K562 (cell line): ENCODE measurements around the gene CTNNA3. TPM values are rescaled to one million over a fixed set of nuclear protein-coding genes. Genes with fewer than 3 reads are reported as not detected.

Experiments used
- ATAC-seq: fragments of 200-7000 bp; cut with Tn5 transposase; 3 replicates; pipeline ENCODE4 v1.9.1; 2020; ENCODE audit warnings: moderate library complexity
- BruUV-seq: library from RNA; stranded (reverse); fragments of 400-500 nt; replicated peaks from 2 replicates; lab custom pipeline; 2021; lab: Mats Ljungman, UMichigan
- CTCF ChIA-PET: fragments of 300-600 bp; formaldehyde crosslinking; extraction: SDS; loops from one replicate; lab custom pipeline; 2021; ENCODE audit warnings: low intra/inter-chr PET ratio; lab: Yijun Ruan, JAX
- POLR2A ChIA-PET: fragments of 300-600, 350-650 bp; sonication (Branson Sonifier 250); formaldehyde crosslinking; extraction: SDS; loops from one replicate; lab custom pipeline; 2021; ENCODE audit warnings: antibody characterized with exemption, inconsistent platforms; lab: Yijun Ruan, JAX
- DNase-seq, 4 experiments: peaks; one replicate each; pipeline versions ENCODE4 v3.0.0 to v3.0.0-alpha.2; 2011 to 2018; ENCODE audit warnings: low spot score in 3 of 4, mixed read lengths in 3 of 4; ENCODE audit errors: extremely low read depth in 1 of 4
- FAIRE-seq: peaks from 2 replicates; lab custom pipeline; 2011; peaks lifted over from hg19 to GRCh38; lab: Jason Lieb, UNC
- H2AFZ ChIP-seq: 2 replicates; pipeline ENCODE4 v1.6.0; 2011; ENCODE audit warnings: low read depth, low read length, control low read depth, inconsistent platforms
- H3K27ac ChIP-seq: fragments of 200-600 bp; 3 replicates; pipeline ENCODE4 v1.8.0; 2011; ENCODE audit warnings: low read depth, mild to moderate bottlenecking, control low read depth, inconsistent platforms, low read length, moderate library complexity, mixed read lengths; ENCODE audit errors: extremely low read depth
- H3K27me3 ChIP-seq, 2 experiments: fragments of 300-600 bp in 1 of 2; 2 replicates in 1 of 2; 3 replicates in 1 of 2; pipeline versions ENCODE4 v1.6.0 to v1.8.0; 2011; ENCODE audit warnings: inconsistent platforms in 2 of 2, low read length in 2 of 2, mild to moderate bottlenecking in 1 of 2, mixed read lengths in 1 of 2, moderate library complexity in 1 of 2; ENCODE audit not compliant: control insufficient read depth in 2 of 2, insufficient read depth in 2 of 2
- H3K36me3 ChIP-seq: fragments of 300-600 bp; 3 replicates; pipeline ENCODE4 v1.8.0; 2011; ENCODE audit warnings: mild to moderate bottlenecking, low read length, inconsistent platforms; ENCODE audit not compliant: control insufficient read depth, insufficient read depth
- H3K4me1 ChIP-seq, 2 experiments: fragments of 200-600 bp in 1 of 2; replicated peaks in 1 of 2; 2 replicates in 1 of 2; 3 replicates in 1 of 2; pipeline versions ENCODE4 v1.5.1 to v1.8.0; 2011; ENCODE audit warnings: inconsistent platforms in 2 of 2, low read length in 2 of 2, mild to moderate bottlenecking in 1 of 2, mixed read lengths in 1 of 2, moderate library complexity in 1 of 2; ENCODE audit not compliant: control insufficient read depth in 2 of 2, insufficient read depth in 2 of 2
- H3K4me2 ChIP-seq: 2 replicates; pipeline ENCODE4 v1.6.1; 2011; ENCODE audit warnings: low read length, control low read depth, inconsistent platforms, mixed read lengths; ENCODE audit not compliant: insufficient read depth
- H3K4me3 ChIP-seq: fragments of 200-600 bp; sonication (generic), shearing (Covaris generic); 2 replicates; pipeline ENCODE4 v1.5.1; 2016; ENCODE audit warnings: control low read depth, inconsistent platforms
- H3K79me2 ChIP-seq: fragments of 200-600 bp; 3 replicates; pipeline ENCODE4 v1.8.0; 2011; ENCODE audit warnings: low read length, inconsistent platforms; ENCODE audit not compliant: control insufficient read depth, insufficient read depth
- H3K9ac ChIP-seq, 2 experiments: 2 replicates each; pipeline versions ENCODE4 v1.6.0 to v1.6.1; 2011; ENCODE audit warnings: low read depth in 2 of 2, low read length in 2 of 2, control low read depth in 1 of 2, inconsistent platforms in 1 of 2, mild to moderate bottlenecking in 1 of 2, mixed read lengths in 1 of 2; ENCODE audit not compliant: insufficient read depth in 1 of 2
- H3K9me1 ChIP-seq: one replicate; pipeline ENCODE4 v1.6.0; 2011; ENCODE audit warnings: inconsistent platforms, mild to moderate bottlenecking, low read length, moderate library complexity; ENCODE audit not compliant: control insufficient read depth, insufficient read depth
- H3K9me3 ChIP-seq: replicated peaks from 2 replicates; pipeline ENCODE4 v1.5.1; 2011; ENCODE audit warnings: low read depth, low read length, inconsistent platforms; ENCODE audit not compliant: control insufficient read depth, insufficient read depth
- H4K20me1 ChIP-seq: replicated peaks from 2 replicates; pipeline ENCODE4 v1.6.1; 2011; ENCODE audit warnings: low read length, inconsistent platforms, mixed read lengths; ENCODE audit not compliant: control insufficient read depth, insufficient read depth
- C11orf30 ChIP-seq: fragments of 450-650 bp; IDR thresholded peaks from 2 replicates; pipeline ENCODE4 v1.6.1; 2016; ENCODE audit warnings: low read depth, mild to moderate bottlenecking
- GATA2 ChIP-seq: sonication (generic); formaldehyde crosslinking; IDR thresholded peaks from 2 replicates; pipeline ENCODE4 v1.4.0; 2020; ENCODE audit warnings: mild to moderate bottlenecking, missing genetic modification reagents
- KHSRP ChIP-seq: fragments of 450-650 bp; IDR thresholded peaks from 2 replicates; pipeline ENCODE4 v1.6.1; 2017
- MCM5 ChIP-seq: fragments of 450-650 bp; IDR thresholded peaks from 2 replicates; pipeline ENCODE4 v1.6.1; 2016; ENCODE audit warnings: low read depth
- MYBL2 ChIP-seq, 2 experiments: fragments of 450-650 bp in 1 of 2; sonication (generic) in 1 of 2; formaldehyde crosslinking in 1 of 2; IDR thresholded peaks; 2 replicates each; pipeline versions ENCODE4 v1.6.1 to v1.8.1; 2017 to 2022; ENCODE audit warnings: borderline replicate concordance in 1 of 2, inconsistent platforms in 1 of 2, low read depth in 1 of 2, mild to moderate bottlenecking in 1 of 2, missing genetic modification reagents in 1 of 2, moderate library complexity in 1 of 2
- NCOA4 ChIP-seq: fragments of 450-650 bp; IDR thresholded peaks from 2 replicates; pipeline ENCODE4 v1.6.1; 2018; ENCODE audit warnings: mild to moderate bottlenecking; ENCODE audit not compliant: partially characterized antibody
- PML ChIP-seq: IDR thresholded peaks from 2 replicates; pipeline ENCODE4 v1.6.1; 2012; ENCODE audit warnings: low read length, inconsistent platforms
- PURB ChIP-seq: sonication (generic); formaldehyde crosslinking; IDR thresholded peaks from 2 replicates; pipeline ENCODE4 v1.9.0; 2021; ENCODE audit warnings: low read depth, mild to moderate bottlenecking, missing genetic modification reagents
- TOE1 ChIP-seq, 2 experiments: fragments of 450-650 bp in 1 of 2; sonication (generic) in 1 of 2; formaldehyde crosslinking in 1 of 2; IDR thresholded peaks; 2 replicates each; pipeline versions ENCODE4 v1.7.1 to v1.8.0; 2016 to 2022; ENCODE audit warnings: borderline replicate concordance in 2 of 2, mild to moderate bottlenecking in 2 of 2, antibody characterized with exemption in 1 of 2, inconsistent platforms in 1 of 2, low read depth in 1 of 2, missing genetic modification reagents in 1 of 2, moderate library complexity in 1 of 2
- ZNF696 ChIP-seq: fragments of 250-450 bp; sonication (Bioruptor Pico); conservative IDR thresholded peaks from 2 replicates; pipeline ENCODE4 v1.4.0; 2020; ENCODE audit warnings: mild to moderate bottlenecking, moderate library complexity
- WGBS: fragments of 100-300 bp; shearing (Covaris generic); methylation state at CpG from one replicate; pipeline ENCODE4 v1.1.6; 2016; ENCODE audit warnings: low coverage, mixed read lengths; ENCODE audit not compliant: insufficient coverage; ENCODE audit errors: missing lambda C conversion rate; 5-methylcytosine and 5-hydroxymethylcytosine counted together
- in situ Hi-C: fragments of 300-500 bp; cut with MboI; formaldehyde crosslinking; loops from 4 replicates; pipeline ENCODE4 v1.15.0; 2018; ENCODE audit warnings: inconsistent platforms, mixed read lengths
- intact Hi-C: fragments of 100-400 bp; cut with micrococcal nuclease; formaldehyde crosslinking; loops from 2 replicates; pipeline ENCODE4 v1.14.2; 2022
- polyA plus RNA-seq, 8 experiments: library from polyadenylated mRNA; depleted of rRNA in 4 of 8; stranded (reverse) in 5 of 8; unstranded in 3 of 8; fragments of >200 nt; fragmentation: Nextera tagmentation in 2 of 8; fragmentation: Illumina TruSeq in 1 of 8; extraction: Ambion mirVana in 2 of 8; extraction: Trizol in 1 of 8; gene quantifications; 2 replicates each; pipeline versions ENCODE4 v1.2.1 to v1.2.3, GENCODE V29; 2011 to 2014; ENCODE audit warnings: inconsistent platforms in 1 of 8, missing spikeins in 1 of 8
- total RNA-seq, 7 experiments: library from RNA; depleted of rRNA in 6 of 7; stranded (reverse); fragments of >200 nt in 6 of 7; fragmentation: Illumina TruSeq in 2 of 7; extraction: Trizol in 2 of 7; gene quantifications; 2 replicates each; pipeline versions ENCODE4 v1.2.1 to v1.2.3, GENCODE V29; 2011 to 2021; ENCODE audit warnings: low replicate concordance in 1 of 7
- TF ChIP-seq, protein P1 (sequence below): fragments of 250-450 bp; sonication (Bioruptor Pico); IDR thresholded peaks from 2 replicates; pipeline ENCODE4 v1.8.0; 2022; ENCODE audit warnings: moderate library complexity, mild to moderate bottlenecking, inconsistent platforms
- TF ChIP-seq, protein P2 (sequence below): sonication (generic); formaldehyde crosslinking; IDR thresholded peaks from 2 replicates; pipeline ENCODE4 v1.8.0; 2022; ENCODE audit warnings: missing genetic modification reagents, mild to moderate bottlenecking, moderate library complexity, borderline replicate concordance
- TF ChIP-seq, protein P3 (sequence below): sonication (generic); formaldehyde crosslinking; IDR thresholded peaks from 2 replicates; pipeline ENCODE4 v1.8.0; 2022; ENCODE audit warnings: mild to moderate bottlenecking, low read depth, missing genetic modification reagents

CTNNA3 gene
- total and polyA plus RNA-seq, 9 of the 15 experiments (the other 6 are each of a cell fraction or from before 2014, with no cell fraction given), result 0.04 TPM; not detected in 8

- in situ Hi-C loops, result no loop called here
- BruUV-seq, result no TSS peak
- no peak overlapping the region for H3K9ac ChIP-seq
- DNase-seq (no peak), FAIRE-seq (no peak), ATAC-seq (no peak)
- H3K79me2 ChIP-seq, result no peaks in the 10 kb centered on the region
- ChIA-PET POLR2A (interaction anchor here (0.8 kb wide), 1 partner anchor 14 kb away, joined by 4 read pairs; no protein-coding TSS in a partner anchor), CTCF (no interaction called here)
- no peaks in the 10 kb centered on the region for H3K4me1 ChIP-seq
- H3K27me3 ChIP-seq, result no peaks in the 10 kb centered on the region
- H3K9me1 ChIP-seq, result no peaks in the 10 kb centered on the region
- no peak overlapping the region for H3K27ac ChIP-seq
- H2AFZ ChIP-seq, result no peak overlapping the region
- H3K4me3 ChIP-seq, result no peak overlapping the region
- TF ChIP-seq C11orf30 (no peak), MYBL2 (IDR thresholded peaks at IDR 0.05; ENCODE audit: low read depth) (no peak), MYBL2 (CRISPR knock-in tag; IDR thresholded peaks at IDR 0.05; ENCODE audit: borderline replicate concordance) (no peak), ZNF696 (CRISPR knock-in tag) (no peak)
- WGBS, result 2% methylated on average over 5 of the region's 5 CpGs
- no peaks in the 10 kb centered on the region for H3K36me3 ChIP-seq
- no peaks in the 10 kb centered on the region for H3K9me3 ChIP-seq
- H3K4me2 ChIP-seq, result no peak overlapping the region
- intact Hi-C loops, result no loop called here
- no peaks in the 10 kb centered on the region for H4K20me1 ChIP-seq
Observed at GRCh38 chr10:67224553-67224952, 471.4 kb downstream of the CTNNA3 start.

- H2AFZ ChIP-seq, result no peak overlapping the region
- BruUV-seq, result no TSS peak
- no peak overlapping the region for H3K4me2 ChIP-seq
- ATAC-seq (no peak), FAIRE-seq (no peak), DNase-seq (no peak)
- 0% methylated on average over 3 of the region's 3 CpGs for WGBS
- no peaks in the 10 kb centered on the region for H3K9me1 ChIP-seq
- H3K9ac ChIP-seq, result no peak overlapping the region
- H3K4me3 ChIP-seq, result no peak overlapping the region
- no peaks in the 10 kb centered on the region for H3K27me3 ChIP-seq
- in situ Hi-C loops (no loop called here), intact Hi-C loops (no loop called here)
- H4K20me1 ChIP-seq, result no peaks in the 10 kb centered on the region
- H3K9me3 ChIP-seq, result no peaks in the 10 kb centered on the region
- ChIA-PET CTCF (no interaction called here), POLR2A (no interaction called here)
- H3K27ac ChIP-seq, result no peak overlapping the region
- H3K36me3 ChIP-seq, result no peaks in the 10 kb centered on the region
- H3K79me2 ChIP-seq, result no peaks in the 10 kb centered on the region
- no peaks in the 10 kb centered on the region for H3K4me1 ChIP-seq
- TF ChIP-seq, protein P1, sequence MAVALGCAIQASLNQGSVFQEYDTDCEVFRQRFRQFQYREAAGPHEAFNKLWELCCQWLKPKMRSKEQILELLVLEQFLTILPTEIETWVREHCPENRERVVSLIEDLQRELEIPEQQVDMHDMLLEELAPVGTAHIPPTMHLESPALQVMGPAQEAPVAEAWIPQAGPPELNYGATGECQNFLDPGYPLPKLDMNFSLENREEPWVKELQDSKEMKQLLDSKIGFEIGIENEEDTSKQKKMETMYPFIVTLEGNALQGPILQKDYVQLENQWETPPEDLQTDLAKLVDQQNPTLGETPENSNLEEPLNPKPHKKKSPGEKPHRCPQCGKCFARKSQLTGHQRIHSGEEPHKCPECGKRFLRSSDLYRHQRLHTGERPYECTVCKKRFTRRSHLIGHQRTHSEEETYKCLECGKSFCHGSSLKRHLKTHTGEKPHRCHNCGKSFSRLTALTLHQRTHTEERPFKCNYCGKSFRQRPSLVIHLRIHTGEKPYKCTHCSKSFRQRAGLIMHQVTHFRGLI, result no peak
- TF ChIP-seq, protein P2, sequence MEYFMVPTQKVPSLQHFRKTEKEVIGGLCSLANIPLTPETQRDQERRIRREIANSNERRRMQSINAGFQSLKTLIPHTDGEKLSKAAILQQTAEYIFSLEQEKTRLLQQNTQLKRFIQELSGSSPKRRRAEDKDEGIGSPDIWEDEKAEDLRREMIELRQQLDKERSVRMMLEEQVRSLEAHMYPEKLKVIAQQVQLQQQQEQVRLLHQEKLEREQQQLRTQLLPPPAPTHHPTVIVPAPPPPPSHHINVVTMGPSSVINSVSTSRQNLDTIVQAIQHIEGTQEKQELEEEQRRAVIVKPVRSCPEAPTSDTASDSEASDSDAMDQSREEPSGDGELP (CRISPR knock-in tag), result no peak
- TF ChIP-seq NCOA4, result no peak
- no peak for TF ChIP-seq PURB (CRISPR knock-in tag)
- no peak for TF ChIP-seq KHSRP
- no peak for TF ChIP-seq MCM5
- no peak for TF ChIP-seq PML
- TF ChIP-seq TOE1 (IDR thresholded peaks at IDR 0.05; ENCODE audit: borderline replicate concordance), result no peak
- TF ChIP-seq TOE1 (CRISPR knock-in tag; IDR thresholded peaks at IDR 0.05; ENCODE audit: borderline replicate concordance, low read depth), result no peak
- no peak for TF ChIP-seq GATA2 (CRISPR knock-in tag)
- TF ChIP-seq, protein P3, sequence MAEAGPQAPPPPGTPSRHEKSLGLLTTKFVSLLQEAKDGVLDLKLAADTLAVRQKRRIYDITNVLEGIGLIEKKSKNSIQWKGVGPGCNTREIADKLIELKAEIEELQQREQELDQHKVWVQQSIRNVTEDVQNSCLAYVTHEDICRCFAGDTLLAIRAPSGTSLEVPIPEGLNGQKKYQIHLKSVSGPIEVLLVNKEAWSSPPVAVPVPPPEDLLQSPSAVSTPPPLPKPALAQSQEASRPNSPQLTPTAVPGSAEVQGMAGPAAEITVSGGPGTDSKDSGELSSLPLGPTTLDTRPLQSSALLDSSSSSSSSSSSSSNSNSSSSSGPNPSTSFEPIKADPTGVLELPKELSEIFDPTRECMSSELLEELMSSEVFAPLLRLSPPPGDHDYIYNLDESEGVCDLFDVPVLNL (CRISPR knock-in tag), result no peak
Observed at GRCh38 chr10:67222934-67223333, 473.1 kb downstream of the CTNNA3 start.
